Thyroid gland (tissue), 4 donors: ENCODE results near the gene TMEM81. TPM values are rescaled to one million over a fixed set of nuclear protein-coding genes. Genes with fewer than 3 reads are reported as not detected.

Experiments
- DNase-seq, 2 donors: peaks; one replicate each; pipeline ENCODE4 v3.0.0-alpha.2; 2019
- H3K27ac ChIP-seq, 3 donors: fragments of 200-600 bp; sonication (generic); 1 replicate in 2 of 3; 2 replicates in 1 of 3; pipeline ENCODE4 v1.5.1; 2016 to 2019; ENCODE audit warnings: mild to moderate bottlenecking in 1 of 3, moderate library complexity in 1 of 3
- H3K27me3 ChIP-seq: fragments of 200-600 bp; sonication (generic); one replicate; pipeline ENCODE4 v1.5.1; 2019
- H3K36me3 ChIP-seq, 2 donors: fragments of 200-600 bp; sonication (generic); one replicate each; pipeline ENCODE4 v1.5.1; 2016 to 2019
- H3K4me1 ChIP-seq, 2 donors: fragments of 200-600 bp; sonication (generic); one replicate each; pipeline ENCODE4 v1.5.1; 2017 to 2019
- H3K4me3 ChIP-seq, 3 donors: fragments of 200-600 bp; sonication (generic); replicated peaks in 1 of 3; 1 replicate in 2 of 3; 2 replicates in 1 of 3; pipeline ENCODE4 v1.5.1; 2016; ENCODE audit warnings: mild to moderate bottlenecking in 1 of 3
- H3K9me3 ChIP-seq: fragments of 200-600 bp; sonication (generic); one replicate; pipeline ENCODE4 v1.5.1; 2017
- CTCF ChIP-seq, 6 experiments: fragments of 200-600 bp in 3 of 6; fragments of 450-650 bp in 3 of 6; sonication (generic) in 3 of 6; IDR thresholded peaks; one replicate each; pipeline ENCODE4 v1.5.1; 2016 to 2019; ENCODE audit warnings: antibody characterized with exemption in 6 of 6, mild to moderate bottlenecking in 2 of 6, inconsistent platforms in 1 of 6, moderate library complexity in 1 of 6
- POLR2A ChIP-seq, 2 donors: fragments of 450-650 bp; IDR thresholded peaks; one replicate each; pipeline ENCODE4 v1.6.1; 2017; ENCODE audit warnings: antibody characterized with exemption in 2 of 2, mild to moderate bottlenecking in 2 of 2, moderate library complexity in 1 of 2
- WGBS, 2 donors: methylation state at CpG; one replicate each; pipeline ENCODE4 v1.1.5; 2017; 5-methylcytosine and 5-hydroxymethylcytosine counted together
- intact Hi-C: fragments of 100-400 bp; cut with DNase I; formaldehyde crosslinking; loops from one replicate; pipeline ENCODE4 v1.15.1; 2023
- total RNA-seq, 4 donors: library from RNA; depleted of rRNA; stranded (reverse); fragments of >200 nt; gene quantifications; one replicate each; pipeline ENCODE4 v1.2.3, GENCODE V29; 2016

The TMEM81 gene
- total RNA-seq, 4 donors from 2014 or later = 0.59 to 3.9 (median 1.5) TPM

- intact Hi-C loops = no loop called here
- TF ChIP-seq CTCF (IDR thresholded peaks at IDR 0.05) = no peak
- no peak for TF ChIP-seq POLR2A (IDR thresholded peaks at IDR 0.05)
- Histone ChIP-seq H3K27ac (no peak overlapping the region), H3K4me1 (no peaks in the 10 kb centered on the region), H3K4me3 (no peak overlapping the region), H3K9me3 (no peaks in the 10 kb centered on the region), H3K36me3 (no peaks in the 10 kb centered on the region), H3K27me3 (no peaks in the 10 kb centered on the region)
- 94 to 100% methylated on average over 2 of the region's 2 CpGs for WGBS, 2 donors
- no peak for DNase-seq
Observed at GRCh38 chr1:205071028-205071409, 13.2 kb downstream of the TMEM81 start.

GRCh38 chr1:205069371-205070125 is 14.7 kb downstream of the TMEM81 start:
- Histone ChIP-seq H3K27ac (no peak overlapping the region), H3K4me1 (no peaks in the 10 kb centered on the region), H3K27me3 (no peaks in the 10 kb centered on the region), H3K4me3 (no peak overlapping the region), H3K36me3 (no peaks in the 10 kb centered on the region), H3K9me3 (no peaks in the 10 kb centered on the region)
- TF ChIP-seq POLR2A (IDR thresholded peaks at IDR 0.05) = no peak
- TF ChIP-seq CTCF (IDR thresholded peaks at IDR 0.05) = no peak
- WGBS, 2 donors = 82 to 91% methylated on average over 26 to 35 of the region's 42 CpGs
- DNase-seq = no peak
- intact Hi-C loops = no loop called here

GRCh38 chr1:205068457-205069040 is 15.7 kb downstream of the TMEM81 start:
- Histone ChIP-seq H3K4me3 (no peak overlapping the region), H3K36me3 (no peaks in the 10 kb centered on the region), H3K27ac (no peak overlapping the region), H3K27me3 (no peaks in the 10 kb centered on the region), H3K4me1 (no peaks in the 10 kb centered on the region), H3K9me3 (no peaks in the 10 kb centered on the region)
- no peak for TF ChIP-seq CTCF (IDR thresholded peaks at IDR 0.05)
- no peak for TF ChIP-seq POLR2A (IDR thresholded peaks at IDR 0.05)
- 13 to 16% methylated on average over 2 of the region's 2 CpGs for WGBS, 2 donors
- intact Hi-C loops = no loop called here
- no peak for DNase-seq

GRCh38 chr1:205068001-205068400 is 16.3 kb downstream of the TMEM81 start:
- no peak overlapping the region for H3K4me3 ChIP-seq
- WGBS, 2 donors = 91 to 92% methylated on average over 4 of the region's 4 CpGs
- no peak for TF ChIP-seq POLR2A (IDR thresholded peaks at IDR 0.05)
- TF ChIP-seq CTCF (IDR thresholded peaks at IDR 0.05) = no peak
- no peaks in the 10 kb centered on the region for H3K4me1 ChIP-seq
- H3K27me3 ChIP-seq = no peaks in the 10 kb centered on the region
- no peaks in the 10 kb centered on the region for H3K9me3 ChIP-seq
- intact Hi-C loops = no loop called here
- DNase-seq = no peak
- H3K36me3 ChIP-seq = no peaks in the 10 kb centered on the region
- H3K27ac ChIP-seq = no peak overlapping the region

- 95 to 98% methylated on average over 6 of the region's 6 CpGs for WGBS, 2 donors
- no peak for DNase-seq
- Histone ChIP-seq H3K36me3 (no peaks in the 10 kb centered on the region), H3K9me3 (no peaks in the 10 kb centered on the region), H3K4me3 (no peak overlapping the region), H3K4me1 (peaks cover 0 to under 1% of the 10 kb centered on the region in 2 donors), H3K27me3 (no peaks in the 10 kb centered on the region), H3K27ac (no peak overlapping the region)
- intact Hi-C loops = no loop called here
- TF ChIP-seq CTCF (IDR thresholded peaks at IDR 0.05) (no peak), POLR2A (IDR thresholded peaks at IDR 0.05) (no peak)
Observed at GRCh38 chr1:205067031-205067430, 17.2 kb downstream of the TMEM81 start.
